Liver (tissue), 9 donors: ENCODE results near the gene RPS6KB2. TPM values are rescaled to one million over a fixed set of nuclear protein-coding genes. Genes with fewer than 3 reads are reported as not detected.

Experiments used
- DNase-seq: peaks from one replicate; pipeline ENCODE4 v3.0.0-alpha.2; 2017; ENCODE audit warnings: low spot score
- H3K27ac ChIP-seq, 2 donors: one replicate each; pipeline ENCODE4 v1.7.0; 2013; ENCODE audit warnings: inconsistent platforms in 2 of 2, low read length in 2 of 2, control low read depth in 1 of 2, low read depth in 1 of 2, mild to moderate bottlenecking in 1 of 2
- H3K27me3 ChIP-seq, 4 donors: one replicate each; pipeline versions ENCODE4 v1.6.1 to v1.7.0; 2013; ENCODE audit warnings: low read length in 3 of 4, inconsistent platforms in 1 of 4, mild to moderate bottlenecking in 1 of 4, moderate library complexity in 1 of 4; ENCODE audit not compliant: control insufficient read depth in 4 of 4, insufficient read depth in 4 of 4
- H3K36me3 ChIP-seq, 4 donors: one replicate each; pipeline versions ENCODE4 v1.6.1 to v1.7.0; 2013; ENCODE audit warnings: low read length in 3 of 4, mild to moderate bottlenecking in 3 of 4, low read depth in 1 of 4, moderate library complexity in 1 of 4; ENCODE audit not compliant: control insufficient read depth in 4 of 4, insufficient read depth in 3 of 4
- H3K4me1 ChIP-seq, 4 donors: one replicate each; pipeline versions ENCODE4 v1.6.1 to v1.7.0; 2013; ENCODE audit warnings: low read length in 3 of 4, mild to moderate bottlenecking in 3 of 4, moderate library complexity in 1 of 4; ENCODE audit not compliant: control insufficient read depth in 4 of 4, insufficient read depth in 4 of 4
- H3K4me3 ChIP-seq, 3 donors: one replicate each; pipeline versions ENCODE4 v1.6.1 to v1.7.0; 2013; ENCODE audit warnings: low read length in 3 of 3, control low read depth in 1 of 3, low read depth in 1 of 3, mild to moderate bottlenecking in 1 of 3
- H3K9ac ChIP-seq, 2 donors: one replicate each; pipeline ENCODE4 v1.7.0; 2013; ENCODE audit warnings: low read length in 2 of 2, mild to moderate bottlenecking in 2 of 2, moderate library complexity in 2 of 2, control low read depth in 1 of 2, low read depth in 1 of 2
- H3K9me3 ChIP-seq, 4 donors: one replicate each; pipeline versions ENCODE4 v1.6.1 to v1.7.0; 2013; ENCODE audit warnings: low read length in 3 of 4; ENCODE audit not compliant: control insufficient read depth in 4 of 4
- ATF3 ChIP-seq: IDR thresholded peaks from 2 replicates; pipeline ENCODE4 v1.6.1; 2016; ENCODE audit warnings: antibody characterized with exemption
- EGR1 ChIP-seq, 2 donors: IDR thresholded peaks; 2 replicates each; pipeline ENCODE4 v1.6.1; 2016 to 2018; ENCODE audit warnings: antibody characterized with exemption in 2 of 2, low read depth in 2 of 2
- FOXA1 ChIP-seq: IDR thresholded peaks from 2 replicates; pipeline ENCODE4 v1.6.1; 2016; ENCODE audit warnings: antibody characterized with exemption
- FOXA2 ChIP-seq: IDR thresholded peaks from 2 replicates; pipeline ENCODE4 v1.6.1; 2016; ENCODE audit warnings: antibody characterized with exemption
- GABPA ChIP-seq, 2 donors: IDR thresholded peaks in 1 of 2; conservative IDR thresholded peaks in 1 of 2; 2 replicates each; pipeline ENCODE4 v1.6.1; 2016; ENCODE audit warnings: antibody characterized with exemption in 2 of 2, mild to moderate bottlenecking in 1 of 2, moderate library complexity in 1 of 2
- HNF4A ChIP-seq, 2 donors: conservative IDR thresholded peaks; 2 replicates each; pipeline ENCODE4 v1.6.1; 2016; ENCODE audit warnings: antibody characterized with exemption in 2 of 2, mild to moderate bottlenecking in 2 of 2
- HNF4G ChIP-seq: IDR thresholded peaks from 2 replicates; pipeline ENCODE4 v1.6.1; 2016; ENCODE audit warnings: antibody characterized with exemption
- JUND ChIP-seq, 2 donors: IDR thresholded peaks; 2 replicates each; pipeline ENCODE4 v1.6.1; 2016; ENCODE audit warnings: antibody characterized with exemption in 2 of 2
- NR2F2 ChIP-seq: IDR thresholded peaks from 2 replicates; pipeline ENCODE4 v1.6.1; 2016; ENCODE audit warnings: antibody characterized with exemption
- RAD21 ChIP-seq, 2 donors: IDR thresholded peaks; 2 replicates each; pipeline ENCODE4 v1.6.1; 2016; ENCODE audit warnings: antibody characterized with exemption in 2 of 2, mild to moderate bottlenecking in 2 of 2
- RXRA ChIP-seq, 2 donors: IDR thresholded peaks; 2 replicates each; pipeline ENCODE4 v1.6.1; 2017 to 2018; ENCODE audit warnings: antibody characterized with exemption in 2 of 2, mild to moderate bottlenecking in 1 of 2
- SP1 ChIP-seq: IDR thresholded peaks from 2 replicates; pipeline ENCODE4 v1.6.1; 2018; ENCODE audit warnings: antibody characterized with exemption, mild to moderate bottlenecking
- TAF1 ChIP-seq: conservative IDR thresholded peaks from 2 replicates; pipeline ENCODE4 v1.6.1; 2016; ENCODE audit warnings: antibody characterized with exemption, mild to moderate bottlenecking
- YY1 ChIP-seq: IDR thresholded peaks from 2 replicates; pipeline ENCODE4 v1.6.1; 2016; ENCODE audit warnings: antibody characterized with exemption, mild to moderate bottlenecking
- WGBS: extraction: QIAGEN DNeasy Blood & Tissue Kit; methylation state at CpG from one replicate; pipeline ENCODE4 v1.1.7; 2013; 5-methylcytosine and 5-hydroxymethylcytosine counted together
- polyA plus RNA-seq, 2 donors: library from polyadenylated mRNA; stranded (reverse) in 1 of 2; unstranded in 1 of 2; fragments of 200-250 nt in 1 of 2; fragments of >200 nt in 1 of 2; fragmentation: Nextera tagmentation in 1 of 2; extraction: Ambion mirVana in 1 of 2; gene quantifications; one replicate each; pipeline versions ENCODE4 v1.2.1 to v1.2.3, GENCODE V29; 2013 to 2015
- total RNA-seq, 2 donors: library from RNA; depleted of rRNA; stranded (reverse); fragments of >200 nt; gene quantifications; one replicate each; pipeline ENCODE4 v1.2.3, GENCODE V29; 2014
- TF ChIP-seq, protein P1 (sequence below): IDR thresholded peaks from 2 replicates; pipeline ENCODE4 v1.6.1; 2016; ENCODE audit warnings: antibody characterized with exemption
- TF ChIP-seq, protein P2 (sequence below): fragments of 150-350 bp; IDR thresholded peaks from 2 replicates; pipeline ENCODE4 v1.5.1; 2017; ENCODE audit warnings: improper control_type of control experiment, low read depth, low read length; ENCODE audit not compliant: missing input control
- donor health status: healthy.
- donor health status: healthy.
- donor health status: healthy.
- donor health status: healthy.
- donor health status: healthy.

RPS6KB2 gene
- total and polyA plus RNA-seq, 4 donors, result 31.5 to 49.6 (median 37.7) TPM

DNA sequence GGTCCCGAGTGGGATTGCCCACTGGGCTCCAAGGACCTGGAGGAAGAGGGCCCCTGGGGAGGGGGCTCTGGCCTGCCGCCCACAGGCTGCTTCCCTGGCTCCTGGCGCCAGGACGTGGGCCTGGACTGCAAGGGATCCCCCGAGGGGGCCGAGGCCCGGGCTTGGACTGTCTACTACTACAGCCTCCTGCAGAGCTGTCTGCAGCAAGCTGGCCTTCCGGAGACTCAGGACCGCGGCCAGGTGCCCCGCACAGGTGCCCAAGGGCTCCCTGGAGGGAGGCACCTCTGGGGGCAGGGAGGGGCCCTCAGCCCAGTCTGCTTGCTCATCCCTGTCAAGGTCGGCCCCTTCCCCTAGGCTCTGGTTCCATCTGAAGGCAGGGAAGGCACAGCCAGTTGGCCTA, 10.9 kb upstream of the RPS6KB2 start:
- 92% methylated on average over 12 of the region's 12 CpGs for WGBS
- TF ChIP-seq ATF3 (no peak), GABPA (IDR thresholded peaks at IDR 0.05 in 1 of 2, conservative IDR thresholded peaks at IDR 0.05 in 1 of 2) (no peak), JUND (IDR thresholded peaks at IDR 0.05) (no peak), RXRA (IDR thresholded peaks at IDR 0.05) (no peak), FOXA1 (no peak), EGR1 (IDR thresholded peaks at IDR 0.05; ENCODE audit: low read depth in 2 of 2) (no peak), TAF1 (no peak), FOXA2 (no peak), SP1 (no peak), YY1 (no peak), NR2F2 (no peak)
- TF ChIP-seq, protein P1, sequence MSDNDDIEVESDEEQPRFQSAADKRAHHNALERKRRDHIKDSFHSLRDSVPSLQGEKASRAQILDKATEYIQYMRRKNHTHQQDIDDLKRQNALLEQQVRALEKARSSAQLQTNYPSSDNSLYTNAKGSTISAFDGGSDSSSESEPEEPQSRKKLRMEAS, result no peak
- no peak for DNase-seq
- no peaks in the 10 kb centered on the region for H3K36me3 ChIP-seq
- no peak overlapping the region for H3K4me3 ChIP-seq
- H3K4me1 ChIP-seq, result peaks cover 21 to 38% (median 28%) of the 10 kb centered on the region in 4 donors
- no peak overlapping the region for H3K27ac ChIP-seq
- no peak overlapping the region for H3K9ac ChIP-seq
- no peaks in the 10 kb centered on the region for H3K27me3 ChIP-seq
- no peaks in the 10 kb centered on the region for H3K9me3 ChIP-seq

DNA sequence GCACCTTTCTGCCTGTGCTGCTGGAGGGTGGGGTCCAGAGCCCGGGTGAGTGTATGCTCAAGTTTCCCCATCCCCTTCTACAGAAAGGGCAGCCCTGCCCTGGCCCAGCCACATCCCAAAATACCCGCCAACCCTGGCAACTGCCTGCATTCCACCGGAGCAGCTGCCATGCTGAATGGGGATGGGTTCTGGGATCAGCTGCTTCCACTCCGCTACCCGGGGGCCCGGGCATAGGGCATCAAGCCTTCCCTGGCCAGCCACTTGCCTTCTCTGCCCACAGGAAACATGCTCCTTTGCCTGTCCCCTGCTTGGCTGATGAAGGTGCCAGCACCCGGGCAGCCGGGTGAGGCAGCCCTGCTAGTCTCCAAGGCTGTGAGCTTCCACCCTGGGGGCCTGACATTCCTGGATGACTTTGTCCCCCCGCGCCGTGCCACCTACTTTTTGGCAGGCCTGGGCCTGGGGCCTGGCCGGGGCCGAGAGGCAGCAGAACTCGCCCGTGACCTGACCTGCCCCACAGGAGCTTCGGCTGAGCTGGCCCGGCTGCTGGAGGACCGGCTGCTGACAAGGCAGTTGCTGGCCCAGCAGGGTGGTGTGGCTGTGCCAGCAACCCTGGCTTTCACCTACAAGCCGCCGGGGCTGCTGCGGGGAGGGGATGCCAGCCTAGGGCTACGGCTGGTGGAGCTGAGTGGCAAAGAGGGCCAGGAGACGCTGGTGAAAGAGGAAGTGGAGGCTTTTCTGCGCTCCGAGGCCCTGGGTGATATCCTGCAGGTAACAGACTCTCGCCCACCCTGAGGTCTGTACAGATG, 9.6 kb upstream of the RPS6KB2 start:
- H3K4me3 ChIP-seq, result no peak overlapping the region
- H3K36me3 ChIP-seq, result no peaks in the 10 kb centered on the region
- peak overlapping the region in 1 of 2 donors; percentile 27 for H3K9ac ChIP-seq
- DNase-seq, result no peak
- peak overlapping the region; percentile 23 to 28 for H3K27ac ChIP-seq
- no peaks in the 10 kb centered on the region for H3K27me3 ChIP-seq
- TF ChIP-seq RXRA (IDR thresholded peaks at IDR 0.05) (peak; percentile 12 to 46), EGR1 (IDR thresholded peaks at IDR 0.05; ENCODE audit: low read depth in 2 of 2) (no peak), SP1 (no peak)
- 46% methylated on average over 26 of the region's 26 CpGs for WGBS
- no peaks in the 10 kb centered on the region for H3K9me3 ChIP-seq
- H3K4me1 ChIP-seq, result peaks cover 21 to 38% (median 28%) of the 10 kb centered on the region in 4 donors

- no peak for TF ChIP-seq RAD21 (IDR thresholded peaks at IDR 0.05)
- TF ChIP-seq HNF4A (conservative IDR thresholded peaks at IDR 0.05), result no peak
- no peak for TF ChIP-seq YY1
- TF ChIP-seq, protein P2, sequence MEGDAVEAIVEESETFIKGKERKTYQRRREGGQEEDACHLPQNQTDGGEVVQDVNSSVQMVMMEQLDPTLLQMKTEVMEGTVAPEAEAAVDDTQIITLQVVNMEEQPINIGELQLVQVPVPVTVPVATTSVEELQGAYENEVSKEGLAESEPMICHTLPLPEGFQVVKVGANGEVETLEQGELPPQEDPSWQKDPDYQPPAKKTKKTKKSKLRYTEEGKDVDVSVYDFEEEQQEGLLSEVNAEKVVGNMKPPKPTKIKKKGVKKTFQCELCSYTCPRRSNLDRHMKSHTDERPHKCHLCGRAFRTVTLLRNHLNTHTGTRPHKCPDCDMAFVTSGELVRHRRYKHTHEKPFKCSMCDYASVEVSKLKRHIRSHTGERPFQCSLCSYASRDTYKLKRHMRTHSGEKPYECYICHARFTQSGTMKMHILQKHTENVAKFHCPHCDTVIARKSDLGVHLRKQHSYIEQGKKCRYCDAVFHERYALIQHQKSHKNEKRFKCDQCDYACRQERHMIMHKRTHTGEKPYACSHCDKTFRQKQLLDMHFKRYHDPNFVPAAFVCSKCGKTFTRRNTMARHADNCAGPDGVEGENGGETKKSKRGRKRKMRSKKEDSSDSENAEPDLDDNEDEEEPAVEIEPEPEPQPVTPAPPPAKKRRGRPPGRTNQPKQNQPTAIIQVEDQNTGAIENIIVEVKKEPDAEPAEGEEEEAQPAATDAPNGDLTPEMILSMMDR, result no peak
- TF ChIP-seq HNF4G, result no peak
- no peak for TF ChIP-seq GABPA (IDR thresholded peaks at IDR 0.05 in 1 of 2, conservative IDR thresholded peaks at IDR 0.05 in 1 of 2)
- no peak for TF ChIP-seq ATF3
- TF ChIP-seq, protein P1, result no peak
- Histone ChIP-seq H3K27me3 (no peaks in the 10 kb centered on the region), H3K27ac (peak overlapping the region in 1 of 2 donors; percentile 23), H3K36me3 (no peaks in the 10 kb centered on the region), H3K4me1 (peaks cover 21 to 38% (median 28%) of the 10 kb centered on the region in 4 donors), H3K4me3 (no peak overlapping the region), H3K9me3 (no peaks in the 10 kb centered on the region), H3K9ac (no peak overlapping the region)
- no peak for DNase-seq
- WGBS, result 94% methylated on average over 21 of the region's 21 CpGs
Observed at GRCh38 chr11:67419325-67420049, 8.8 kb upstream of the RPS6KB2 start.
